SU-DHL-6 (cell line): Measurements from ENCODE around the gene POLR3GL.

Experiments
- H2AFZ ChIP-seq: fragments of 200-600 bp; sonication (generic); 2 replicates; pipeline ENCODE4 v1.6.1; 2014; ENCODE audit warnings: low read depth, mild to moderate bottlenecking, moderate library complexity, mixed read lengths, antibody characterized with exemption, low read length; ENCODE audit not compliant: severe bottlenecking
- H3F3A ChIP-seq: fragments of 200-600 bp; shearing (Covaris generic); 2 replicates; pipeline ENCODE4 v1.6.0; 2016; ENCODE audit warnings: antibody characterized with exemption, mild to moderate bottlenecking; ENCODE audit not compliant: insufficient read depth
- H3K27ac ChIP-seq: fragments of 200-600 bp; sonication (generic); 2 replicates; pipeline ENCODE4 v1.5.1; 2016; ENCODE audit warnings: low read depth, mild to moderate bottlenecking, low read length, moderate library complexity, mixed read lengths
- H3K27me3 ChIP-seq: fragments of 200-600 bp; sonication (generic), shearing (Covaris generic); 2 replicates; pipeline ENCODE4 v1.6.0; 2014; ENCODE audit warnings: mild to moderate bottlenecking, low read length
- H3K36me3 ChIP-seq: fragments of 200-600 bp; sonication (generic); 2 replicates; pipeline ENCODE4 v1.6.1; 2014; ENCODE audit warnings: mild to moderate bottlenecking, low read length, mixed read lengths
- H3K4me2 ChIP-seq: fragments of 300-600, 200-600 bp; shearing (Covaris generic), sonication (generic); 2 replicates; pipeline ENCODE4 v1.6.0; 2014; ENCODE audit warnings: low read length, low read depth, mild to moderate bottlenecking; ENCODE audit not compliant: poor library complexity, severe bottlenecking
- H3K4me3 ChIP-seq: fragments of 200-600 bp; sonication (generic); 2 replicates; pipeline ENCODE4 v1.5.1; 2014; ENCODE audit warnings: antibody characterized with exemption, low read length, mild to moderate bottlenecking, mixed read lengths; ENCODE audit not compliant: insufficient read depth, poor library complexity, severe bottlenecking
- H3K79me2 ChIP-seq: fragments of 200-600 bp; sonication (generic); 2 replicates; pipeline ENCODE4 v1.6.1; 2014; ENCODE audit warnings: mild to moderate bottlenecking, low read length, moderate library complexity; ENCODE audit not compliant: insufficient read depth
- H3K9ac ChIP-seq: fragments of 200-600 bp; sonication (generic); 2 replicates; pipeline ENCODE4 v1.7.0; 2014; ENCODE audit warnings: mild to moderate bottlenecking, low read length
- H3K9me2 ChIP-seq: fragments of 200-600 bp; sonication (generic); replicated peaks from 2 replicates; pipeline ENCODE4 v1.6.1; 2014; ENCODE audit warnings: low read length; ENCODE audit not compliant: insufficient read depth
- H3K9me3 ChIP-seq: fragments of 200-600 bp; sonication (generic); 2 replicates; pipeline ENCODE4 v1.6.1; 2014; ENCODE audit warnings: low read length, mixed read lengths; ENCODE audit not compliant: insufficient read depth
- H4K20me1 ChIP-seq: fragments of 200-600 bp; sonication (generic); 2 replicates; pipeline ENCODE4 v1.6.1; 2014; ENCODE audit warnings: low read depth, mild to moderate bottlenecking, antibody characterized with exemption, low read length, moderate library complexity, mixed read lengths
- EZH2phosphoT487 ChIP-seq: fragments of 200-600 bp; sonication (generic), shearing (Covaris generic); conservative IDR thresholded peaks from 2 replicates; pipeline ENCODE4 v1.6.1; 2018; ENCODE audit warnings: mild to moderate bottlenecking, antibody characterized with exemption, low read length, moderate library complexity, mixed read lengths
- TF ChIP-seq, protein P1 (sequence below): fragments of 200-600 bp; sonication (generic); IDR thresholded peaks from one replicate; pipeline ENCODE4 v1.5.1; 2017; ENCODE audit warnings: antibody characterized with exemption, mild to moderate bottlenecking, low read length, moderate library complexity; ENCODE audit not compliant: insufficient read depth, poor library complexity, severe bottlenecking

Gene POLR3GL

GRCh38 chr1:145985129-145985501 is 20.6 kb downstream of the POLR3GL start:
- Histone ChIP-seq H3K9ac (no peak overlapping the region), H3K9me3 (no peaks in the 10 kb centered on the region), H3K4me2 (no peak overlapping the region), H3K9me2 (no peaks in the 10 kb centered on the region), H2AFZ (no peak overlapping the region), H3F3A (no peaks in the 10 kb centered on the region), H3K27me3 (no peaks in the 10 kb centered on the region), H4K20me1 (no peaks in the 10 kb centered on the region), H3K4me3 (no peak overlapping the region), H3K36me3 (no peaks in the 10 kb centered on the region), H3K79me2 (no peaks in the 10 kb centered on the region), H3K27ac (no peak overlapping the region)
- TF ChIP-seq, protein P1, sequence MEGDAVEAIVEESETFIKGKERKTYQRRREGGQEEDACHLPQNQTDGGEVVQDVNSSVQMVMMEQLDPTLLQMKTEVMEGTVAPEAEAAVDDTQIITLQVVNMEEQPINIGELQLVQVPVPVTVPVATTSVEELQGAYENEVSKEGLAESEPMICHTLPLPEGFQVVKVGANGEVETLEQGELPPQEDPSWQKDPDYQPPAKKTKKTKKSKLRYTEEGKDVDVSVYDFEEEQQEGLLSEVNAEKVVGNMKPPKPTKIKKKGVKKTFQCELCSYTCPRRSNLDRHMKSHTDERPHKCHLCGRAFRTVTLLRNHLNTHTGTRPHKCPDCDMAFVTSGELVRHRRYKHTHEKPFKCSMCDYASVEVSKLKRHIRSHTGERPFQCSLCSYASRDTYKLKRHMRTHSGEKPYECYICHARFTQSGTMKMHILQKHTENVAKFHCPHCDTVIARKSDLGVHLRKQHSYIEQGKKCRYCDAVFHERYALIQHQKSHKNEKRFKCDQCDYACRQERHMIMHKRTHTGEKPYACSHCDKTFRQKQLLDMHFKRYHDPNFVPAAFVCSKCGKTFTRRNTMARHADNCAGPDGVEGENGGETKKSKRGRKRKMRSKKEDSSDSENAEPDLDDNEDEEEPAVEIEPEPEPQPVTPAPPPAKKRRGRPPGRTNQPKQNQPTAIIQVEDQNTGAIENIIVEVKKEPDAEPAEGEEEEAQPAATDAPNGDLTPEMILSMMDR = no peak
- no peak for TF ChIP-seq EZH2phosphoT487

DNA sequence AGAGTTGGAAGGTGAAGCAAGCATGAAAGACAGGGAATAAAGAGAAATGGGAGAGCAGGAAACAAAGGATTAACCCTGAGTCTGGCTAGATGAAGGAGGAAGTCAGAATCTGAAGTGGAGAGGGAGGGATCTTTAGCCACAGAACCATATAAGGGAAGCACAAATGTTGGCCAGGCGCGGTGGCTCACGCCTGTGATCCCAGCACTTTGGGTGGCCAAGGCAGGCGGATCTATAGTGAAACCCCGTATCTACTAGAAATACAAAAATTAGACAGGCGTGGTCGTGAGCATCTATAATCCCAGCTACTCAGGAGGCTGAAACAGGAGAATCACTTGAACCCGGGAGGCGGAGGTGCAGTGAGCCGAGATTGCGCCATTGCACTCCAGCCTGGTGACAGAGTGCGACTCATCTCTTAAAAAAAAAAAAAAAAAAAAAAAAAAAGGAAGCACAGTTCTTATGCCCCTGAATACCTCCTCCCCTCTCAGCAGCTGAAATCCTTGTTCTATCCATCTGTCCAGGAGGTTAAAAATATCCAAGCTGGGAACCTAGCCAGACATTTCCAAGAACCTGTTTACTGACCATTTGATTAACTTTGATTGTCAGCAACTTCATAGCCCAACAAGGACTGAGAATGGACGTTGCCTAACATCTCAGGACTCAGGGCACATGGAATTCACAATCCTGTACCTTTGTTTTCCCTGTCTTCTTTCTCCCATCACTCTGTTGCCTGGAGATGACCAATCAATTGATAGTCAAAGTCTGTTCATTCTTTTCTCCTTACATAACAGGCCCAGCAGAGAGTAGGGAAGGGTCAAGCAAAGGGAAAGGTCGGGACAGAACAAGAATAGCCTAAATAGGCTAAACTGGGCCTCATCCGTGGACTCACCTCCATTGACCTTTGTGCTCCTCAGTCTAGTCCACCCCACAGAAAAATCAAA is 21.3 kb downstream of the POLR3GL start:
- Histone ChIP-seq H3K4me3 (no peak overlapping the region), H3K79me2 (no peaks in the 10 kb centered on the region), H3K9me2 (no peaks in the 10 kb centered on the region), H3K4me2 (no peak overlapping the region), H3F3A (no peaks in the 10 kb centered on the region), H3K27me3 (no peaks in the 10 kb centered on the region), H3K36me3 (no peaks in the 10 kb centered on the region), H3K9me3 (no peaks in the 10 kb centered on the region), H4K20me1 (no peaks in the 10 kb centered on the region), H3K27ac (no peak overlapping the region), H2AFZ (no peak overlapping the region), H3K9ac (no peak overlapping the region)
- TF ChIP-seq, protein P1 = no peak
- no peak for TF ChIP-seq EZH2phosphoT487

DNA sequence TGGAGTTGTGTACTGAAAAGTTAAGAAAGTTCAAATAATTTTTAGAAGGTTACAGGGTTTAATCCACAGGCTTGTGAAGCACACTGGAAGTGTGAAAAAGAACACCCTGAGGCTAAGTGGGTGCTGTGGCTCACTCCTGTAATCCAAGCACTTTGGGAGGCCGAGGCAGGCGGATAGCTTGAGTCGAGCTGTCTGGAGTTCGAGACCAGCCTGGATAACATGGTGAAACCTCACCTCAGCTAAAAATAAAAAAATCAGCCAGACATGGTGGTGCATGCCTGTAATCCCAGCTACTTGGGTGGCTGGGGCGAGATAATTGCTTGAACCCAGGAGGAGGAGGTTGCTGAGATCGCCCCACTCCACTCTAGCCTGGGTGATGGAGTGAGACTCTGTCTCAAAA is 22.1 kb downstream of the POLR3GL start:
- Histone ChIP-seq H3K9ac (no peak overlapping the region), H3K4me2 (no peak overlapping the region), H3K4me3 (no peak overlapping the region), H3K27ac (no peak overlapping the region), H3F3A (peaks cover 3% of the 10 kb centered on the region; the same call in 1 of the 2 replicates), H3K79me2 (no peaks in the 10 kb centered on the region), H3K9me2 (no peaks in the 10 kb centered on the region), H3K27me3 (no peaks in the 10 kb centered on the region), H2AFZ (no peak overlapping the region), H3K36me3 (no peaks in the 10 kb centered on the region), H3K9me3 (no peaks in the 10 kb centered on the region), H4K20me1 (no peaks in the 10 kb centered on the region)
- TF ChIP-seq, protein P1 = no peak
- TF ChIP-seq EZH2phosphoT487 = no peak
